Measurements from ENCODE around the gene MBOAT2. TPM values are rescaled to one million over a fixed set of nuclear protein-coding genes. Genes with fewer than 3 reads are reported as not detected.

MBOAT2 gene
- total RNA-seq, 1 experiment from 2014 or later, result 34.8 TPM

GRCh38 chr2:8892111-8892510 lies 111.4 kb downstream of the MBOAT2 start:
- CTCF ChIA-PET, result interaction anchor here (0.5 kb wide), 1 partner anchor 53 kb away, joined by 5 read pairs; no protein-coding TSS in a partner anchor
- in situ Hi-C loops (cut with HindIII; ENCODE audit: low pct_unique_long_range_greater_than_20kb, low sequenced_read_pairs), result no loop called here
- DNase-seq (ENCODE audit: low read depth, low spot score), result no peak
- Histone ChIP-seq H3K9me3 (ENCODE audit: control insufficient read depth, insufficient read depth, low read depth, low read length) (no peaks in the 10 kb centered on the region), H3K4me3 (ENCODE audit: low read depth in 2 of 2, low read length in 2 of 2) (no peak overlapping the region), H3K27me3 (ENCODE audit: control insufficient read depth, insufficient read depth, low read length) (no peaks in the 10 kb centered on the region), H3K36me3 (ENCODE audit: control insufficient read depth, insufficient read depth, low read length) (no peaks in the 10 kb centered on the region), H3K4me1 (ENCODE audit: control insufficient read depth, insufficient read depth, low read length) (no peaks in the 10 kb centered on the region), H3K27ac (ENCODE audit: low read length) (no peak overlapping the region)
- no peak for TF ChIP-seq REST (IDR thresholded peaks at IDR 0.05; ENCODE audit: insufficient read depth in 1 of 2, low read depth in 2 of 2, low read length in 1 of 2)
- intact Hi-C loops (cut with micrococcal nuclease; ENCODE audit: unreplicated experiment), result no loop called here
- no TSS peak for BruUV-seq (replicated peaks)
- POLR2A ChIA-PET, result no interaction called here
- ATAC-seq, result no peak

- TF ChIP-seq SIN3A (IDR thresholded peaks at IDR 0.05; ENCODE audit: borderline replicate concordance, insufficient read depth, low read depth, low read length) (no peak), POLR2AphosphoS5 (IDR thresholded peaks at IDR 0.05; ENCODE audit: low read depth, low read length) (no peak), REST (IDR thresholded peaks at IDR 0.05; ENCODE audit: insufficient read depth in 1 of 2, low read depth in 2 of 2, low read length in 1 of 2) (no peak), TCF7L2 (IDR thresholded peaks at IDR 0.05; ENCODE audit: low read depth, low read length) (no peak), CTCF (IDR thresholded peaks at IDR 0.05) (no peak)
- ATAC-seq (no peak), DNase-seq (ENCODE audit: low read depth, low spot score) (no peak)
- in situ Hi-C loops (cut with HindIII; ENCODE audit: low pct_unique_long_range_greater_than_20kb, low sequenced_read_pairs), result no loop called here
- intact Hi-C loops (cut with micrococcal nuclease; ENCODE audit: unreplicated experiment), result no loop called here
- POLR2A ChIA-PET, result no interaction called here
- H3K9me3 ChIP-seq (ENCODE audit: control insufficient read depth, insufficient read depth, low read depth, low read length), result no peaks in the 10 kb centered on the region
- H3K4me1 ChIP-seq (ENCODE audit: control insufficient read depth, insufficient read depth, low read length), result no peaks in the 10 kb centered on the region
- no peaks in the 10 kb centered on the region for H3K27me3 ChIP-seq (ENCODE audit: control insufficient read depth, insufficient read depth, low read length)
- no peak overlapping the region for H3K27ac ChIP-seq (ENCODE audit: low read length)
- no peaks in the 10 kb centered on the region for H3K36me3 ChIP-seq (ENCODE audit: control insufficient read depth, insufficient read depth, low read length)
- CTCF ChIA-PET, result no interaction called here
- no TSS peak for BruUV-seq (replicated peaks)
- no peak overlapping the region for H3K4me3 ChIP-seq (ENCODE audit: low read depth in 2 of 2, low read length in 2 of 2)
These were observed 113.5 kb downstream of the MBOAT2 start for GRCh38 chr2:8889978-8890377.

Measured in Panc1 (cell line).